ENCODE data around the gene ATP13A3. TPM values are rescaled to one million over a fixed set of nuclear protein-coding genes. Genes with fewer than 3 reads are reported as not detected.

ATP13A3 gene
- total RNA-seq, 2 experiments from 2014 or later, result 79.5 to 84.5 TPM

- peaks cover 24% of the 10 kb centered on the region for H3K36me3 ChIP-seq (ENCODE audit: insufficient read depth, low read length)
Measured at GRCh38 chr3:194474675-194475074, 12.1 kb downstream of the ATP13A3 start.

DNA sequence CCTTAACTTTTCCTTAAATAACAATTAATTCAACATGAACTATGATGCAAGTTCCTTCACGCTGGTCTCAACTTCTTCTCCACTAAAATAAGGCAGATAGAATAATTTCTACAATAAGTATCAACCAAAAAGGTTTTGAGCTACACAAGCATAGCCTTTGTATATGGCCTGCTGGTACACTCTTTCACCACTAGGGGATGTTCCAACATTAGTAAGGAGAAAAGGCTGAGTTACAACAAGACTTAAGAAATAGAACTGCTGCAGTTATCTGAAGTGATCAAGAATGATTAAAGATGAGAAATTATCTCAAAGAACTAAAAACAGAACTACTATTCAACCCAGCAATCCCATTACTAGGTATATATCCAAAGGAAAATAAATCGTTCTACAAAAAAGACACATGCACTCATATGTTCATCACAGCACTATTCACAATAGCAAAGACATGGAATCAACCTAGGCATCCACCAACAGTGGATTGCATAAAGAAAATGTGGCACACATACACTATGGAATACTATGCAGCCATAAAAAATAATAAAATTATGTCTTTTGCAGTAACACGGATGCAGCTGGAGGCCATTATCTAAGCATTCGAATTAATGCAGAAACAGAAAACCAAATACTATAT lies 14.4 kb downstream of the ATP13A3 start:
- intact Hi-C loops (cut with micrococcal nuclease; ENCODE audit: unreplicated experiment), result loop anchor here (1.0 to 5.0 kb wide), 2 partner anchors 100 to 122 kb away; no protein-coding TSS in a partner anchor
- no peaks in the 10 kb centered on the region for H3K4me1 ChIP-seq (ENCODE audit: insufficient read depth, low read length, poor library complexity, severe bottlenecking)
- ChIA-PET POLR2A (interaction anchor here (0.5 to 1.0 kb wide), 5 partner anchors 25 to 156 kb away, joined by 3 to 4 read pairs (median 3); no protein-coding TSS in a partner anchor), CTCF (ENCODE audit: unreplicated experiment) (interaction anchor here (0.6 to 1.4 kb wide), 3 partner anchors 101 to 122 kb away, joined by 3 to 5 read pairs (median 4); no protein-coding TSS in a partner anchor)
- H3K9me2 ChIP-seq (ENCODE audit: insufficient read depth, low read length), result no peaks in the 10 kb centered on the region
- peak; percentile 77 for DNase-seq (ENCODE audit: low spot score)
- H2AFZ ChIP-seq (ENCODE audit: low read length), result no peak overlapping the region
- no peaks in the 10 kb centered on the region for H3K9me3 ChIP-seq (ENCODE audit: low read length)
- H4K20me1 ChIP-seq (ENCODE audit: insufficient read depth, low read length), result peaks cover 27% of the 10 kb centered on the region; the same call in 1 of the 2 replicates
- H3K79me2 ChIP-seq (ENCODE audit: insufficient read depth, low read depth, low read length), result peaks cover 45% of the 10 kb centered on the region
- H3K4me3 ChIP-seq (ENCODE audit: low read depth, low read length, poor library complexity, severe bottlenecking), result no peak overlapping the region
- no peak overlapping the region for H3K27ac ChIP-seq (ENCODE audit: low read depth, low read length, poor library complexity, severe bottlenecking)
- H3K4me2 ChIP-seq (ENCODE audit: low read length), result no peak overlapping the region
- H3K36me3 ChIP-seq (ENCODE audit: insufficient read depth, low read length), result peaks cover 7% of the 10 kb centered on the region; the same call in 1 of the 2 replicates
- TF ChIP-seq EZH2phosphoT487 (IDR thresholded peaks at IDR 0.05; ENCODE audit: borderline replicate concordance, low read depth, low read length), result no peak
- TF ChIP-seq, protein P1, sequence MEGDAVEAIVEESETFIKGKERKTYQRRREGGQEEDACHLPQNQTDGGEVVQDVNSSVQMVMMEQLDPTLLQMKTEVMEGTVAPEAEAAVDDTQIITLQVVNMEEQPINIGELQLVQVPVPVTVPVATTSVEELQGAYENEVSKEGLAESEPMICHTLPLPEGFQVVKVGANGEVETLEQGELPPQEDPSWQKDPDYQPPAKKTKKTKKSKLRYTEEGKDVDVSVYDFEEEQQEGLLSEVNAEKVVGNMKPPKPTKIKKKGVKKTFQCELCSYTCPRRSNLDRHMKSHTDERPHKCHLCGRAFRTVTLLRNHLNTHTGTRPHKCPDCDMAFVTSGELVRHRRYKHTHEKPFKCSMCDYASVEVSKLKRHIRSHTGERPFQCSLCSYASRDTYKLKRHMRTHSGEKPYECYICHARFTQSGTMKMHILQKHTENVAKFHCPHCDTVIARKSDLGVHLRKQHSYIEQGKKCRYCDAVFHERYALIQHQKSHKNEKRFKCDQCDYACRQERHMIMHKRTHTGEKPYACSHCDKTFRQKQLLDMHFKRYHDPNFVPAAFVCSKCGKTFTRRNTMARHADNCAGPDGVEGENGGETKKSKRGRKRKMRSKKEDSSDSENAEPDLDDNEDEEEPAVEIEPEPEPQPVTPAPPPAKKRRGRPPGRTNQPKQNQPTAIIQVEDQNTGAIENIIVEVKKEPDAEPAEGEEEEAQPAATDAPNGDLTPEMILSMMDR (conservative IDR thresholded peaks at IDR 0.05; ENCODE audit: low read length), result peak; percentile 93
- no TSS peak for BruUV-seq (replicated peaks)

More at GRCh38 chr3:194474675-194475074, 12.1 kb downstream of the ATP13A3 start:
- POLR2A ChIA-PET, result interaction anchor here (0.6 to 1.0 kb wide), 3 partner anchors 10 to 24 kb away, joined by 3 read pairs; no protein-coding TSS in a partner anchor
- Histone ChIP-seq H4K20me1 (ENCODE audit: insufficient read depth, low read length) (peaks cover 27% of the 10 kb centered on the region; the same call in 1 of the 2 replicates), H3K4me1 (ENCODE audit: insufficient read depth, low read length, poor library complexity, severe bottlenecking) (no peaks in the 10 kb centered on the region), H3K27ac (ENCODE audit: low read depth, low read length, poor library complexity, severe bottlenecking) (no peak overlapping the region), H3K9me3 (ENCODE audit: low read length) (no peaks in the 10 kb centered on the region), H3K9me2 (ENCODE audit: insufficient read depth, low read length) (no peaks in the 10 kb centered on the region), H3K4me3 (ENCODE audit: low read depth, low read length, poor library complexity, severe bottlenecking) (no peak overlapping the region), H3K4me2 (ENCODE audit: low read length) (no peak overlapping the region), H2AFZ (ENCODE audit: low read length) (no peak overlapping the region), H3K79me2 (ENCODE audit: insufficient read depth, low read depth, low read length) (peaks cover 33% of the 10 kb centered on the region)
- no TSS peak for BruUV-seq (replicated peaks)
- intact Hi-C loops (cut with micrococcal nuclease; ENCODE audit: unreplicated experiment), result loop anchor here (5.0 kb wide), 1 partner anchor 98 kb away; no protein-coding TSS in a partner anchor
- CTCF ChIA-PET (ENCODE audit: unreplicated experiment), result no interaction called here
- DNase-seq (ENCODE audit: low spot score), result no peak
- TF ChIP-seq, protein P1 (conservative IDR thresholded peaks at IDR 0.05; ENCODE audit: low read length), result no peak
- no peak for TF ChIP-seq EZH2phosphoT487 (IDR thresholded peaks at IDR 0.05; ENCODE audit: borderline replicate concordance, low read depth, low read length)
